ENCODE data around the gene RALB. TPM values are rescaled to one million over a fixed set of nuclear protein-coding genes. Genes with fewer than 3 reads are reported as not detected.

RALB gene
- polyA plus RNA-seq, 1 experiment, result 69.6 TPM

DNA sequence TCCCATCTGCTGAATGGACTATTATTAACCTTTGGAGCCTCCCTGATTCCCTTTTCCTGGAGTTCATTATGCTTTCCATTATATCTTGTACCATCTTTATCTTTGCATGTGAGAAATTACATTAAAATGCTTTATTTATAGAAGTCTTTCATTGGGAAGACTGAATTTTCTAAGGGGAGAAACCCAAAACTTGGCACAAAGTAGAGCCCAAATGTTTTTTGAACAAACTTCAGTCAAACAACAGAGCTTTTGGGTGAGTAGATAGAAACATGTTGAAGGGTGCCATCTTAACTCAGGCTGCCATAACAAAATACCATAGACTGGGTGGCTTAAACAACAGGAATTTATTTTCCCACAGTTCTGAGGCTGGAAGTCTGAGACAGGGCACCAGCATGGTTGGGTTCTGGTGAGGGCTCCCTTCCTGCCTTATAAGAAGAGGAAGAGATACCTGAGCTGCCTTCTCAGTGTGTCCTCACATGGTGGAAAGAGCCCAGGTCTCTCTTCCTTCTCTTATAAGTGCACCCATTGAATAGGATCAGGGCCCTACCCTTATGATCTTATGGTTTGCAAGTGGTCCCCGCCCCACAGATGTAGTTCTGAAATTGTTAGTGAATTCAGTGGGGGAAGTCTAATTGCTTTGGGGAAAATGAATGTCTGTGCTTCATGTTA, 19.2 kb downstream of the RALB start:
- CTCF ChIA-PET, result interaction anchor here (0.6 to 2.2 kb wide), 3 partner anchors 11 to 85 kb away, joined by 3 to 8 read pairs (median 4); no protein-coding TSS in a partner anchor
- POLR2A ChIA-PET, result no interaction called here

GRCh38 chr2:120272763-120273481, 20.3 kb downstream of the RALB start:
- peaks cover 7% of the 10 kb centered on the region; the same call in 1 of the 2 replicates for H3K9me3 ChIP-seq (ENCODE audit: control insufficient read depth, insufficient read depth, low read length)
- TF ChIP-seq CTCF (IDR thresholded peaks at IDR 0.05; ENCODE audit: low read depth, low read length), result no peak
- DNase-seq (ENCODE audit: low read depth, low spot score), result no peak
- ChIA-PET POLR2A (no interaction called here), CTCF (no interaction called here)
- H3K27ac ChIP-seq (ENCODE audit: low read depth, low read length), result no peak overlapping the region
- no peak overlapping the region for H3K4me3 ChIP-seq (ENCODE audit: low read depth, low read length)
- H3K27me3 ChIP-seq (ENCODE audit: control insufficient read depth, insufficient read depth, low read length), result no peaks in the 10 kb centered on the region

More for the DNA sequence above, 19.2 kb downstream of the RALB start:
- no peak for DNase-seq (ENCODE audit: low read depth, low spot score)
- no peaks in the 10 kb centered on the region for H3K27me3 ChIP-seq (ENCODE audit: control insufficient read depth, insufficient read depth, low read length)
- no peak overlapping the region for H3K4me3 ChIP-seq (ENCODE audit: low read depth, low read length)
- peaks cover 7% of the 10 kb centered on the region; the same call in 1 of the 2 replicates for H3K9me3 ChIP-seq (ENCODE audit: control insufficient read depth, insufficient read depth, low read length)
- TF ChIP-seq CTCF (IDR thresholded peaks at IDR 0.05; ENCODE audit: low read depth, low read length), result no peak
- H3K27ac ChIP-seq (ENCODE audit: low read depth, low read length), result no peak overlapping the region

DNA sequence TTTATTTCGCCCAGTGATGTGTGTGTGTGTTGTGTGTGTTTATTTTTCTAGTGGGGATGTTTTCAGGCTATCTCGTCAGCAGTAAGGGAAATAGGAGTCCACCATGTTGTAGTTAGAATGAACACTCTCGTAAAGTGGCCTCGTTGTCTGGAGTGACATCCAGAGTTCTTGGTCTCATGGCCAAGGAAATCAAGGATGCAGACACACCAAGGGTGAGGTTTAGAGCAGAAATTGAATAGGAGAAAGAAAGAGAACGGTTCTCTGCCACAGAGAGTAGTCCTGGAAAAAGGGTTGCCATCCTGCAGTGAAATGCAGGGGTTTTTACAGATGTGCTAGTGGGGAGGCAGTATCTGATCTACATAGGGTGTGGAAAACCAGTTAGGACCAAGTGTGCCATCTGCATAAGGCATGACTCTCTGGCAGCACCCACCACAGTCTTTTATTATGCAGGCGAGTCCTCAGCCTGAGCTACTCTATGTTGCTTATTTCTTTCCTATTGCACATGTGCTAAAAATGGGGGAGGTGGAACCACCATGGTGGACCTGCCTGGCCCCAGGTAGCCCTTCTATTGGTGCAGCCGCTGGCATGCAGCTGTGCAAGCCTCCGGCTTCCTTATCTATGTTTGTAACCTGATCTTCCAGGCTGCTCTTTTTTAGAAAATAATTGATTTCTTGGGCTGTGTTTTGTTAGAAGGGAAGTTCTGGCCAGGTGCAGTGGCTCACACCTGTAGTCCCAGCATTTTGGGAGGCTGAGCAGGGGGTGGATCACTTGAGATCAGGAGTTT, 23.2 kb downstream of the RALB start:
- ChIA-PET CTCF (interaction anchor here (0.6 kb wide), 1 partner anchor 14 kb away, joined by 3 read pairs; no protein-coding TSS in a partner anchor), POLR2A (interaction anchor here (0.7 kb wide), 1 partner anchor 10 kb away, joined by 5 read pairs; no protein-coding TSS in a partner anchor)
- H3K9me3 ChIP-seq (ENCODE audit: control insufficient read depth, insufficient read depth, low read length), result 0 out of 2 replicates have a peak, but pooled peaks cover 8% of the 10 kb centered on the region
- H3K27ac ChIP-seq (ENCODE audit: low read depth, low read length), result no peak overlapping the region
- no peak overlapping the region for H3K4me3 ChIP-seq (ENCODE audit: low read depth, low read length)
- no peaks in the 10 kb centered on the region for H3K27me3 ChIP-seq (ENCODE audit: control insufficient read depth, insufficient read depth, low read length)
- no peak for TF ChIP-seq CTCF (IDR thresholded peaks at IDR 0.05; ENCODE audit: low read depth, low read length)
- no peak for DNase-seq (ENCODE audit: low read depth, low spot score)

DNA sequence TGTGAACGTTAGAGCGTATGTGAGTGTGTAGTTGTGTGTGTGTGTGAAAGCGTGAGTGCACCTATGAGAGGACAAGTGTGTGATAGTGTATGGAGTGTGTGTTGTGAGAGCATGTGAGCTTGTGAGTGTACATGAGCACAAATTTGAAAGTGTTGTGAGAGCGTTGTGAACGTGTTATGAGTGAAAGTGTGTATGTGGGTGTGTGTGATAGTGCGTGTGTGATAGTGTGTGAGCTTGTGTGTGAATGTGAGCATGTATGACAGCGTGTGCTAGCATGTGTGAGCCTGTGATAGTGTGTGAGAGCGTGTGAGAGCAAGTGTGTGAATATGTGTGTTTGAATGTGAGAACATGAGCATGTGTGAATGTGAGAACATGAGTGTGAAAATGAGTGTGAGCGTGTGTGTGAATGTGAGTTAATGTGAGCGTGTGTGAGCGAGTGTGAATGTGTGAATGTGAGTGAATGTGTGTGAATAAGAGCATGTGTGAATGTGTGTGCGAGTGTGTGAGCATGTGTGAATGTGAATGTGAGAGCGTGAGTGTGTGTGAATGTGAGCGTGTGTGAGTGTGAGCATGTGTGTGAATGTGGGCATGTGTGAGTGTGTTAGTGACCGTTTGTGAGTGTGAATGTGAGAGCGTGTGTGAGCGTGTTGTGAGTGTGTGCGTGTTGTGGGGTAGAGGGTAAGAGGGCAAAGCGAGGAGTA, 25.0 kb downstream of the RALB start:
- Histone ChIP-seq H3K4me3 (ENCODE audit: low read depth, low read length) (no peak overlapping the region), H3K27me3 (ENCODE audit: control insufficient read depth, insufficient read depth, low read length) (no peaks in the 10 kb centered on the region), H3K27ac (ENCODE audit: low read depth, low read length) (no peak overlapping the region), H3K9me3 (ENCODE audit: control insufficient read depth, insufficient read depth, low read length) (0 out of 2 replicates have a peak, but pooled peaks cover 8% of the 10 kb centered on the region)
- ChIA-PET CTCF (no interaction called here), POLR2A (interaction anchor here (0.9 kb wide), 2 partner anchors 14 to 25 kb away, joined by 3 read pairs; partner anchors contain the start of gene RALB)
- DNase-seq (ENCODE audit: low read depth, low spot score), result no peak
- TF ChIP-seq CTCF (IDR thresholded peaks at IDR 0.05; ENCODE audit: low read depth, low read length), result no peak

Data from AG04450 (cell line).